Parathyroid adenoma (tissue), 2 donors: ENCODE results near the gene FLOT1.

ENCODE experiments used
- H2AFZ ChIP-seq: fragments of 300-600 bp; sonication (generic); one replicate; pipeline ENCODE4 v1.7.0; 2017; ENCODE audit warnings: antibody characterized with exemption, mild to moderate bottlenecking
- H3K27ac ChIP-seq: fragments of 300-600 bp; sonication (generic); one replicate; pipeline ENCODE4 v1.7.0; 2017
- H3K27me3 ChIP-seq: fragments of 300-600 bp; sonication (generic); one replicate; pipeline ENCODE4 v1.7.0; 2017; ENCODE audit warnings: low read length; ENCODE audit not compliant: control insufficient read depth, insufficient read depth
- H3K36me3 ChIP-seq: fragments of 300-600 bp; sonication (generic); one replicate; pipeline ENCODE4 v1.7.0; 2017; ENCODE audit warnings: low read length; ENCODE audit not compliant: control insufficient read depth, insufficient read depth
- H3K4me1 ChIP-seq: fragments of 300-600 bp; sonication (generic); one replicate; pipeline ENCODE4 v1.7.0; 2017; ENCODE audit warnings: control low read depth
- H3K4me2 ChIP-seq: fragments of 300-600 bp; sonication (generic); one replicate; pipeline ENCODE4 v1.7.0; 2017; ENCODE audit warnings: low read length
- H3K4me3 ChIP-seq: fragments of 300-600 bp; sonication (generic); one replicate; pipeline ENCODE4 v1.7.0; 2017; ENCODE audit warnings: low read depth, low read length
- H3K79me2 ChIP-seq: fragments of 300-600 bp; sonication (generic); one replicate; pipeline ENCODE4 v1.7.0; 2017; ENCODE audit warnings: control low read depth
- H3K9ac ChIP-seq: fragments of 300-600 bp; sonication (generic); one replicate; pipeline ENCODE4 v1.7.0; 2017; ENCODE audit warnings: mild to moderate bottlenecking
- H3K9me3 ChIP-seq: fragments of 300-600 bp; sonication (generic); one replicate; pipeline ENCODE4 v1.7.0; 2017; ENCODE audit warnings: low read length; ENCODE audit not compliant: control insufficient read depth
- CTCF ChIP-seq: fragments of 300-600 bp; sonication (generic); IDR thresholded peaks from one replicate; pipeline ENCODE4 v1.7.0; 2017; ENCODE audit warnings: antibody characterized with exemption, mild to moderate bottlenecking
- donor health status: primary hyperparathyroidism.

Gene FLOT1

GRCh38 chr6:30716879-30717128 is 25.7 kb downstream of the FLOT1 start:
- Histone ChIP-seq H3K27ac (peak overlapping the region; percentile 83), H3K79me2 (no peaks in the 10 kb centered on the region), H3K9me3 (no peaks in the 10 kb centered on the region), H3K4me3 (peak overlapping the region; percentile 97), H3K4me1 (peaks cover 10% of the 10 kb centered on the region), H3K27me3 (no peaks in the 10 kb centered on the region), H3K9ac (no peak overlapping the region), H3K36me3 (no peaks in the 10 kb centered on the region), H2AFZ (peak overlapping the region; percentile 90), H3K4me2 (peak overlapping the region; percentile 76)
- TF ChIP-seq CTCF = no peak

- H3K36me3 ChIP-seq = no peaks in the 10 kb centered on the region
- H3K79me2 ChIP-seq = no peaks in the 10 kb centered on the region
- TF ChIP-seq CTCF = no peak
- H3K4me3 ChIP-seq = no peak overlapping the region
- peaks cover 5% of the 10 kb centered on the region for H3K4me1 ChIP-seq
- H3K9ac ChIP-seq = no peak overlapping the region
- H3K9me3 ChIP-seq = no peaks in the 10 kb centered on the region
- H2AFZ ChIP-seq = no peak overlapping the region
- no peaks in the 10 kb centered on the region for H3K27me3 ChIP-seq
- H3K4me2 ChIP-seq = no peak overlapping the region
- H3K27ac ChIP-seq = no peak overlapping the region
Observed at GRCh38 chr6:30714263-30714662, 28.2 kb downstream of the FLOT1 start.

- Histone ChIP-seq H3K9ac (no peak overlapping the region), H3K9me3 (no peaks in the 10 kb centered on the region), H3K4me1 (peaks cover 3% of the 10 kb centered on the region), H3K4me2 (no peak overlapping the region), H2AFZ (no peak overlapping the region), H3K4me3 (no peak overlapping the region), H3K27ac (no peak overlapping the region), H3K27me3 (no peaks in the 10 kb centered on the region), H3K36me3 (no peaks in the 10 kb centered on the region), H3K79me2 (no peaks in the 10 kb centered on the region)
- TF ChIP-seq CTCF = no peak
Observed at GRCh38 chr6:30712441-30712945, 30.0 kb downstream of the FLOT1 start.

GRCh38 chr6:30711758-30712380 is 30.6 kb downstream of the FLOT1 start:
- Histone ChIP-seq H3K27ac (no peak overlapping the region), H3K4me3 (no peak overlapping the region), H3K9ac (no peak overlapping the region), H3K27me3 (no peaks in the 10 kb centered on the region), H2AFZ (no peak overlapping the region), H3K4me1 (peaks cover 3% of the 10 kb centered on the region), H3K79me2 (no peaks in the 10 kb centered on the region), H3K4me2 (no peak overlapping the region), H3K36me3 (no peaks in the 10 kb centered on the region), H3K9me3 (no peaks in the 10 kb centered on the region)
- no peak for TF ChIP-seq CTCF
